GM23248 (cell line): Measurements from ENCODE around the gene LONP2. TPM values are rescaled to one million over a fixed set of nuclear protein-coding genes. Genes with fewer than 3 reads are reported as not detected.

Experiments
- DNase-seq: peaks from one replicate; pipeline ENCODE4 v3.0.0-alpha.2; 2015
- H2AFZ ChIP-seq: fragments of 200-600 bp; sonication (generic); 2 replicates; pipeline ENCODE4 v1.6.1; 2016; ENCODE audit warnings: antibody characterized with exemption
- H3F3A ChIP-seq: fragments of 200-600 bp; sonication (generic); 2 replicates; pipeline ENCODE4 v1.6.1; 2016; ENCODE audit warnings: mild to moderate bottlenecking, antibody characterized with exemption, mixed run types; ENCODE audit not compliant: insufficient read depth
- H3K27ac ChIP-seq: fragments of 200-600 bp; sonication (generic); 2 replicates; pipeline ENCODE4 v1.5.1; 2016; ENCODE audit warnings: mild to moderate bottlenecking
- H3K27me3 ChIP-seq: fragments of 200-600 bp; sonication (generic); replicated peaks from 2 replicates; pipeline ENCODE4 v1.6.1; 2016; ENCODE audit warnings: mild to moderate bottlenecking; ENCODE audit not compliant: insufficient read depth
- H3K36me3 ChIP-seq: fragments of 200-600 bp; sonication (generic); 2 replicates; pipeline ENCODE4 v1.6.1; 2016; ENCODE audit warnings: low read depth, mild to moderate bottlenecking
- H3K4me1 ChIP-seq: fragments of 200-600 bp; sonication (generic); 2 replicates; pipeline ENCODE4 v1.6.1; 2016; ENCODE audit warnings: mild to moderate bottlenecking; ENCODE audit not compliant: insufficient read depth
- H3K4me2 ChIP-seq: fragments of 200-600 bp; sonication (generic); one replicate; pipeline ENCODE4 v1.6.1; 2016; ENCODE audit warnings: mild to moderate bottlenecking; ENCODE audit not compliant: unreplicated experiment
- H3K4me3 ChIP-seq: fragments of 200-600 bp; sonication (generic); 2 replicates; pipeline ENCODE4 v1.5.1; 2016; ENCODE audit warnings: mild to moderate bottlenecking
- H3K79me2 ChIP-seq: fragments of 200-600 bp; sonication (generic); 2 replicates; pipeline ENCODE4 v1.6.1; 2016; ENCODE audit warnings: mild to moderate bottlenecking; ENCODE audit not compliant: insufficient read depth
- H3K9ac ChIP-seq: fragments of 200-600 bp; sonication (generic); 2 replicates; pipeline ENCODE4 v1.6.1; 2016; ENCODE audit warnings: mild to moderate bottlenecking
- H3K9me2 ChIP-seq: fragments of 200-600 bp; sonication (generic); 2 replicates; pipeline ENCODE4 v1.6.1; 2016; ENCODE audit warnings: mixed run types, mild to moderate bottlenecking, moderate library complexity; ENCODE audit not compliant: insufficient read depth
- H3K9me3 ChIP-seq: fragments of 200-600 bp; sonication (generic); one replicate; pipeline ENCODE4 v1.6.1; 2017; ENCODE audit warnings: low read depth
- H4K20me1 ChIP-seq: fragments of 200-600 bp; sonication (generic); 2 replicates; pipeline ENCODE4 v1.6.0; 2016; ENCODE audit not compliant: insufficient read depth
- EZH2 ChIP-seq: fragments of 200-600 bp; sonication (generic); IDR thresholded peaks from 2 replicates; pipeline ENCODE4 v1.6.1; 2018; ENCODE audit warnings: antibody characterized with exemption, mild to moderate bottlenecking; ENCODE audit not compliant: insufficient read depth, poor library complexity, severe bottlenecking
- EZH2phosphoT487 ChIP-seq: fragments of 200-600 bp; sonication (generic); IDR thresholded peaks from 2 replicates; pipeline ENCODE4 v1.6.1; 2018; ENCODE audit warnings: antibody characterized with exemption, moderate library complexity, mild to moderate bottlenecking, low read depth; ENCODE audit not compliant: insufficient read depth
- WGBS, 2 experiments: methylation state at CpG; one replicate each; pipeline ENCODE4 v1.1.6; 2015 to 2017; ENCODE audit warnings: low lambda C conversion rate in 2 of 2, low coverage in 1 of 2; ENCODE audit errors: missing lambda C conversion rate in 2 of 2; 5-methylcytosine and 5-hydroxymethylcytosine counted together
- in situ Hi-C: fragments of 300-500 bp; cut with MboI; formaldehyde crosslinking; loops from 2 replicates; pipeline ENCODE4 v1.15.0; 2020
- polyA plus RNA-seq: library from polyadenylated mRNA; unstranded; fragments of >200 nt; fragmentation: Nextera tagmentation; extraction: Ambion mirVana; gene quantifications from 2 replicates; pipeline ENCODE4 v1.2.1, GENCODE V29; 2016
- total RNA-seq: library from RNA; depleted of rRNA; stranded (reverse); fragments of >200 nt; shearing (Covaris generic); gene quantifications from 2 replicates; pipeline ENCODE4 v1.2.3, GENCODE V29; 2014

Gene LONP2
- total and polyA plus RNA-seq, 2 experiments from 2014 or later: 46.5 to 53.9 TPM

DNA sequence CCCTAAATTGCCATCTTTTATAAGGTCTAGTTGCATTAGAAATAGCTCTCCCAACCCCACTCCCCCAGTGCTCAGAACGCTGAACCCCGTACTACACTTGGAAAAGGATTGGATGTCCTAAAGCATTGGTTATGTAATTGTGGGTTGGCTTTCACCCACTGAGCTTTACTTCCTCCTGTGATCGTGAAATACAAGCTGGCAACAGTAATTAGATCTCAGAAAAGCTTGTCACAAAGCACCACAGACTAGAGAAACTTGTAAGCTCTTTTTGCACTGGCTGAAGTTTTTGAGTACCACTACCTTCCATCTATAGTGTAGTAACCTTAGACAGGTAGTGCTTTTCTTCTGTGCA lies 86.7 kb downstream of the LONP2 start:
- Histone ChIP-seq H3K4me2 (no peak overlapping the region), H3K27ac (0 out of 2 replicates have a peak overlapping the region, but pooled peaks have one; percentile 11), H3K36me3 (peaks cover 16% of the 10 kb centered on the region), H2AFZ (no peak overlapping the region), H3K4me1 (peaks cover 7% of the 10 kb centered on the region), H3K9ac (no peak overlapping the region), H3K9me2 (no peaks in the 10 kb centered on the region), H3F3A (peaks cover 14% of the 10 kb centered on the region), H3K4me3 (no peak overlapping the region), H3K9me3 (no peaks in the 10 kb centered on the region), H4K20me1 (no peaks in the 10 kb centered on the region), H3K27me3 (no peaks in the 10 kb centered on the region), H3K79me2 (peaks cover 14% of the 10 kb centered on the region; the same call in 1 of the 2 replicates)
- in situ Hi-C loops: no loop called here
- no peak for DNase-seq
- 13 to 18% methylated on average over 3 of the region's 3 CpGs for WGBS, 2 experiments
- no peak for TF ChIP-seq EZH2phosphoT487
- no peak for TF ChIP-seq EZH2

DNA sequence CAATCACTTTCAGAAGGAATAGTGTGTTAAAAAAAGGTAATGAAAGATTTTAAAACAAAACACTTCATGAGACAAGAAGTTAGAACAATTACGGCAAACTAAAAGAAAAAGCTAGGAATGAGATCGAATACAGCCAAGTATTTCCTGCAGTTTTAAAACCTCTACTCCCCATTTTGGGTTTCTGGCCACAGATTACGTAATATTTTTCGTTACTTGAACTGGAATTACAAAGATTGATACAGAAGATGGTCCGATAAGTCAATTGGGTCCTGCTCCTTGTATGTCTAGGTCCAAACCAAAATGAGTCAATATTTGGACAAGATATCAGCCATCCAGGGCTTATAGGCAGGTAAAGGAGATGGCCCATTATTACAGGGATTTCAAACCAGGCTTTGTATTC lies 88.9 kb downstream of the LONP2 start:
- H3K4me2 ChIP-seq: no peak overlapping the region
- peaks cover 13% of the 10 kb centered on the region for H3K4me1 ChIP-seq
- no peak for DNase-seq
- H3K9ac ChIP-seq: no peak overlapping the region
- H3F3A ChIP-seq: peaks cover 22% of the 10 kb centered on the region
- 98 to 99% methylated on average over 5 of the region's 5 CpGs for WGBS, 2 experiments
- no peaks in the 10 kb centered on the region for H3K27me3 ChIP-seq
- H3K36me3 ChIP-seq: peaks cover 18% of the 10 kb centered on the region
- no peaks in the 10 kb centered on the region for H3K9me2 ChIP-seq
- in situ Hi-C loops: no loop called here
- H4K20me1 ChIP-seq: no peaks in the 10 kb centered on the region
- H3K9me3 ChIP-seq: no peaks in the 10 kb centered on the region
- H3K27ac ChIP-seq: no peak overlapping the region
- no peak overlapping the region for H2AFZ ChIP-seq
- TF ChIP-seq EZH2 (no peak), EZH2phosphoT487 (no peak)
- H3K79me2 ChIP-seq: peaks cover 16% of the 10 kb centered on the region; the same call in 1 of the 2 replicates
- H3K4me3 ChIP-seq: no peak overlapping the region

DNA sequence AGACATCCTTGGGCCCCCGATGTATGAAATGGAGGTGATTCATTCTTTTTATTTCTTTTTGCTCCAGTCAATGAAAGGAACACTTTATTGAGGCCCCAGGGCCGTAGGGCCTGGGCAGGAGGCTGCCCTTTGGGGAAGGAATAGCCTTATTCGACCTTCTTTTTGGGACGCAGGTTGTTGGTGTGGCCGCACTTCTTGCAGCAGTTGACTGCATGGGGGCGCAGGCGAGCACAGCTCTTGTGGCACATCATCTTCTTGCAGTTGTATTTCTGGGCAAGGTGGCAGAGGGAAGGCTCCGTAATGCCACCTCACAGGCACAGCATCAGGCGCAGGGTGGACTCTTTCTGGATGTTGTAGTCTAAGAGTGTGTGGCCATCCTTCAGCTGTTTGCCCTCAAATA lies 90.2 kb downstream of the LONP2 start:
- no peak overlapping the region for H3K4me3 ChIP-seq
- peaks cover 22% of the 10 kb centered on the region for H3F3A ChIP-seq
- in situ Hi-C loops: no loop called here
- no peaks in the 10 kb centered on the region for H3K9me3 ChIP-seq
- no peak overlapping the region for H3K27ac ChIP-seq
- H2AFZ ChIP-seq: no peak overlapping the region
- peaks cover 21% of the 10 kb centered on the region for H3K79me2 ChIP-seq
- TF ChIP-seq EZH2 (no peak), EZH2phosphoT487 (no peak)
- H3K36me3 ChIP-seq: peaks cover 21% of the 10 kb centered on the region
- no peaks in the 10 kb centered on the region for H3K9me2 ChIP-seq
- H3K4me1 ChIP-seq: peaks cover 13% of the 10 kb centered on the region
- DNase-seq: no peak
- no peak overlapping the region for H3K9ac ChIP-seq
- WGBS, 2 experiments: 98% methylated on average over 9 of the region's 9 CpGs
- H4K20me1 ChIP-seq: no peaks in the 10 kb centered on the region
- no peak overlapping the region for H3K4me2 ChIP-seq
- H3K27me3 ChIP-seq: no peaks in the 10 kb centered on the region

DNA sequence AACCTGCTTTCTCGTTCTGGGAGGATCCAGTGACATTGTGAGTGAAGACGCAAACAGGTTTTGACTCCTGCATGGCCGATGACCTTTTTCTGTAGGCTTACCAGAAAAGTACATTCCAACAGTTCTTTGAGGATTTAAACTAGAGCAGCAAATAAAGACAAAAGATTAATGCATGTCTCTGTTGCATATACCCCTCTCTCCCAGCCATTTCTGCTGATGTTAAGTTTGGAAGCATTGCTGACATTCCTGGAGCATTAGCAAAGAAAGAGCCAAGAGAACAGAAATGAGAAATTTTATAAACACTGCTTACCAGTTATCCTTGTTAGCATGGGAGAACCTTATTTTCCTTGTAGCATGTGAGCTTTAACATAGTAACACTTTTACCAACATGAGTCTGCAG lies 91.9 kb downstream of the LONP2 start:
- in situ Hi-C loops: no loop called here
- Histone ChIP-seq H2AFZ (no peak overlapping the region), H3K4me3 (no peak overlapping the region), H3K9me3 (no peaks in the 10 kb centered on the region), H3F3A (peaks cover 14% of the 10 kb centered on the region), H4K20me1 (no peaks in the 10 kb centered on the region), H3K9ac (0 out of 2 replicates have a peak overlapping the region, but pooled peaks have one; percentile 25), H3K36me3 (peaks cover 21% of the 10 kb centered on the region), H3K27me3 (no peaks in the 10 kb centered on the region), H3K4me2 (peak overlapping the region; percentile 43), H3K79me2 (peaks cover 21% of the 10 kb centered on the region), H3K9me2 (no peaks in the 10 kb centered on the region), H3K4me1 (peaks cover 13% of the 10 kb centered on the region), H3K27ac (peak overlapping the region; percentile 55)
- TF ChIP-seq EZH2 (no peak), EZH2phosphoT487 (no peak)
- DNase-seq: peak; percentile 54
- WGBS, 2 experiments: 95 to 96% methylated on average over 3 of the region's 3 CpGs

DNA sequence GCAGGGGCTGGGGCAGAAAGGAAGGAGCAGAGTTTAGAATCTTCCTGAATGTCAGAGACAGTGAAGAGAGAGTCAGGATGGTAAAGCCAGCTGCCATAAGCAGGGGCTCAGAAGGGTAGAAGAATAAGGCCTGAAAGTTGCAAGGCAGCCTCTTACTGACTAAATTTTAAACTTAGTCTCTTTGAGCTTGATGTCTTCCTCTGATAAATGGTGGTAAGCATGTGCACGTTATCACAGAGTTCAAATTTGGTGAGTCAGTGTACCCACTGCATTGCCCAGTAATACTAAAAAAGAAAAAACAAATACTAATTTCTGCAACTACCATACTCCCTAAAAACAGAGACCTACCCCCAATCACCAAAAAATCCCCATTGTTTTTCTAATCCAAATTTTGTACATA lies 96.0 kb downstream of the LONP2 start:
- no peak overlapping the region for H3K9ac ChIP-seq
- H3F3A ChIP-seq: peaks cover 14% of the 10 kb centered on the region
- DNase-seq: no peak
- no peaks in the 10 kb centered on the region for H3K9me2 ChIP-seq
- H3K27ac ChIP-seq: no peak overlapping the region
- H3K9me3 ChIP-seq: no peaks in the 10 kb centered on the region
- no peaks in the 10 kb centered on the region for H3K27me3 ChIP-seq
- TF ChIP-seq EZH2: no peak
- TF ChIP-seq EZH2phosphoT487: no peak
- no peak overlapping the region for H3K4me3 ChIP-seq
- peaks cover 24% of the 10 kb centered on the region for H3K36me3 ChIP-seq
- in situ Hi-C loops: no loop called here
- peaks cover 13% of the 10 kb centered on the region for H3K4me1 ChIP-seq
- no peak overlapping the region for H2AFZ ChIP-seq
- 96 to 100% methylated on average over 1 of the region's 1 CpG for WGBS, 2 experiments
- H3K79me2 ChIP-seq: peaks cover 15% of the 10 kb centered on the region
- H4K20me1 ChIP-seq: no peaks in the 10 kb centered on the region
- H3K4me2 ChIP-seq: no peak overlapping the region
